ENCODE data around the gene CWC15.

The CWC15 gene

GRCh38 chr11:94956963-94957362, 16.4 kb downstream of the CWC15 start:
- no peak for TF ChIP-seq CTCF (IDR thresholded peaks at IDR 0.05; ENCODE audit: low read depth, low read length, missing control alignments)

GRCh38 chr11:94954753-94955152, 18.6 kb downstream of the CWC15 start:
- no peak for DNase-seq (ENCODE audit: low read depth)
- TF ChIP-seq CTCF (IDR thresholded peaks at IDR 0.05; ENCODE audit: low read depth, low read length, missing control alignments), result no peak
- no peak overlapping the region for H3K4me3 ChIP-seq (ENCODE audit: low read depth, low read length)

More at GRCh38 chr11:94956963-94957362, 16.4 kb downstream of the CWC15 start:
- H3K4me3 ChIP-seq (ENCODE audit: low read depth, low read length), result no peak overlapping the region
- DNase-seq (ENCODE audit: low read depth), result no peak

- no peak overlapping the region for H3K4me3 ChIP-seq (ENCODE audit: low read depth, low read length)
- DNase-seq (ENCODE audit: low read depth), result no peak
- TF ChIP-seq CTCF (IDR thresholded peaks at IDR 0.05; ENCODE audit: low read depth, low read length, missing control alignments), result no peak
Observed at GRCh38 chr11:94948070-94948617, 25.2 kb downstream of the CWC15 start.

GRCh38 chr11:94946812-94947211, 26.5 kb downstream of the CWC15 start:
- no peak for DNase-seq (ENCODE audit: low read depth)
- no peak overlapping the region for H3K4me3 ChIP-seq (ENCODE audit: low read depth, low read length)
- TF ChIP-seq CTCF (IDR thresholded peaks at IDR 0.05; ENCODE audit: low read depth, low read length, missing control alignments), result no peak

- no peak for TF ChIP-seq CTCF (IDR thresholded peaks at IDR 0.05; ENCODE audit: low read depth, low read length, missing control alignments)
- no peak for DNase-seq (ENCODE audit: low read depth)
- no peak overlapping the region for H3K4me3 ChIP-seq (ENCODE audit: low read depth, low read length)
Observed at GRCh38 chr11:94941131-94941530, 32.2 kb downstream of the CWC15 start.

- H3K4me3 ChIP-seq (ENCODE audit: low read depth, low read length), result no peak overlapping the region
- TF ChIP-seq CTCF (IDR thresholded peaks at IDR 0.05; ENCODE audit: low read depth, low read length, missing control alignments), result no peak
- no peak for DNase-seq (ENCODE audit: low read depth)
Observed at GRCh38 chr11:94939346-94939745, 34.0 kb downstream of the CWC15 start.
